NCI-H460 (cell line): ENCODE measurements around the gene PDCD1LG2. TPM values are rescaled to one million over a fixed set of nuclear protein-coding genes. Genes with fewer than 3 reads are reported as not detected.

ENCODE experiments used
- DNase-seq: peaks from one replicate; pipeline ENCODE4 v3.0.0-alpha.2; 2016; ENCODE audit warnings: low read depth; ENCODE audit errors: extremely low read depth
- total RNA-seq: library from RNA; depleted of rRNA; stranded (reverse); fragments of >200 nt; shearing (Covaris generic); gene quantifications from 2 replicates; pipeline ENCODE4 v1.2.3, GENCODE V29; 2014

The PDCD1LG2 gene
- total RNA-seq, 1 experiment from 2014 or later: 9.8 TPM

GRCh38 chr9:5529683-5530221 lies 19.4 kb downstream of the PDCD1LG2 start:
- DNase-seq: no peak

DNA sequence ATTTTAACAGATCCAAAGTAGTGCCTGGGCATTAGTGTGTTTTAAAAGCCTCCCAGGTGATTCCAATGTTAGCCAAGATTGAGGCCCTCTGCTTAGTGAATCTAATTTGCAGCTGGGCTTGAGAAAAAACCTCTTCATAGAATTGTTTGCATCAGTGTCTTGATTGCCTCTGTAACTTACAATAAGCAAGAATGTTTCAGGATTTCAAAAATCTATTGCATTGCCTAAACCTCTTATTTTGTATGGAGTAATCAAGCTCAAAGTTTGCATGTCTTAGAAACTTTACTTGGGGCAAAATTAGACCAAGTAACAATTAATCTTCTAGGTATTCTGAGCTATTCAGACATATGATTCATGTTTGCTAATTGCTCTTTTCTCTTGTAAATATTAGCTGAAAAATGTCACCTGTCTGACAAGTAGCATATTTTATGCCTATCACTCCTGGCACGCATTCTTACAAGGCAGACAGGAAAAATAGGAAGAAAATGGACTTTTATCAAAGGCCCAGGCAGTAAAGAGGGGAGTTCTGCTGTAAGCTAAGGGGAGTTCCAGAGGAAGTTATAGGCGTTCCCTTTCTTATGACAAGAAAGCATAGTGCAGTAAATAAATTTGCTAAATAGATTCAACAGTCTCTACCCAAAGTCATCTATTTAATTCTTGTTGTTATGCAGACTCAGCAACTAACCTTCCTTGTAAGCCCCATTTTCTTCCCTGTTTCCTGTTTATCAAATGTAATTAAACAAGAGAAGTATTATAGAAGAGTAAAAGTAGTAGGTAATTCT lies 21.0 kb downstream of the PDCD1LG2 start:
- DNase-seq: no peak

GRCh38 chr9:5532306-5532705 lies 22.0 kb downstream of the PDCD1LG2 start:
- DNase-seq: no peak

DNA sequence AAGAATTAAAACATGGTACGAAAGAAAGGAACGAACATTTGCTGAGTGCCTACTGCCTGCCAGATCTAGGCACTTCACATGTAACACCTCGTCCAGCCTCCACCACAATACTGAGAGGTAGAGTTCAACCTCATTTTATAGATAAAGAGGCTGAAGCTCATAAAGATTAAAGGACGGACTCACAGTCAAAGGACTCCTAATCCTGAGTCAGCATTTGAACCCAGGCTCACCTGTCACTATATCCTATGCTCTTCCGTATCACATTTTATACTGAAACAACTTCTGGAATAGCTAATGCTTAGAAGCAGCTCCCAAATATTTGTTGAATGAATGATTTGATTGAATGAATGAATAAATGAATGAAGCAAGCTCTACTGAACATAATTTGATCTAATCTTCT lies 22.5 kb downstream of the PDCD1LG2 start:
- DNase-seq: no peak

- no peak for DNase-seq
Measured at GRCh38 chr9:5536684-5537083, 26.4 kb downstream of the PDCD1LG2 start.

DNA sequence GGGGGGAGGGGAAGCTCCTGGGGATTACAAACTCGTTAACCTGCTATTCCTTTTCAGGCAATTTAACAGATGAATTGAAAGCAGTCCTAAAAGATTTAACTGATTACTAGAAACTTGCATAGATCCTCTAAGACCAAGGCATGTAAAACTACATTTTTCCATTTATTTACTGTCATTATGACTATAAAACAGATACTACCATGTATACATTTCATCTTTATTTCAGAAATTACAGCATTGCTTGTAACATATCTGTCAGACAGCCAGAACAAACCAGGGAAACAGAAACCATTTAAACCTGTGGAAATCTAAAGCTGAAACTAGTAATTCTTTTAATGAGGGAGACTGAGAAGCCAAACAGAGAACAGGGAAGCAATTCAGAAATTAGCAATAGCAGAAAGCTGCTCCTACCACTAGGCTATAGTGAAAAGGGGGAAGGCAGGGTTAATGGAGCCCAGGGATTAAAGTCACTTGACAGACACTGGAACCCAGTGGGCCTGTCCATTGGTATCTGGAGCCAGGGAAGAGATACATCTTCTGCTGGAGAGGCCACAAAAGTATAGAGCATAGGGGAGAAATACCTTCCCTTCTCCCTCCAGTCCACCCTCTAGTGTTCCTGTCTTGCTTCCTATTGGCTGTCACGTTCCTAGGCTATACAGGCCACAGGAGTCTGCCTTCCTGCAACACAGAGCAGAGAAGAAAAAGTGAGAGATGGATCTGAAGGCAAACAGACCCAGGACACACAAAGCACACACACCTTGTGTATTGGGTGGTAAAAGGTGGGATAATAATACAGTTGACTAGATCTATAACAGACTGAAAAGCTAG lies 33.8 kb downstream of the PDCD1LG2 start:
- DNase-seq: no peak

- no peak for DNase-seq
Measured at GRCh38 chr9:5549658-5550650, 39.6 kb downstream of the PDCD1LG2 start.

- no peak for DNase-seq
Measured at GRCh38 chr9:5551368-5552150, 41.2 kb downstream of the PDCD1LG2 start.

DNA sequence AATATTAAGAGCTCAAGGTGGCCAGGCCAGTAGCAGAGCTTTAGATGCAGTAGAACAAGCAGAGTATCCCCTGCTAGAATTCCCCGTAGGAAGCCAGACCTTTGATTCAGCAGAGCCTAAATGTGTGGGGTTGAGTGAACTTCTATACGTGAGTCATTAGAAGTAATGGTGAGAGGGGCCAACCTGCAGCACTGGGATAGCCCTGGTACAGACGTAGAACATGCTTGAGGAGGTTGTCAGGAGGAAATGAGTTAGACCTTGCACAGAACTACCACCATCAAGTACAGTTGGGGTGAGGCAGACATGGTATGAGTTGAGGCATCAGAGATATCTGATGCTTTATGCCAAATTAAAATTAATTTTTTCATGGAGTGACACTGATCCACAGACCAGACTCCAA lies 42.0 kb downstream of the PDCD1LG2 start:
- DNase-seq: no peak

DNA sequence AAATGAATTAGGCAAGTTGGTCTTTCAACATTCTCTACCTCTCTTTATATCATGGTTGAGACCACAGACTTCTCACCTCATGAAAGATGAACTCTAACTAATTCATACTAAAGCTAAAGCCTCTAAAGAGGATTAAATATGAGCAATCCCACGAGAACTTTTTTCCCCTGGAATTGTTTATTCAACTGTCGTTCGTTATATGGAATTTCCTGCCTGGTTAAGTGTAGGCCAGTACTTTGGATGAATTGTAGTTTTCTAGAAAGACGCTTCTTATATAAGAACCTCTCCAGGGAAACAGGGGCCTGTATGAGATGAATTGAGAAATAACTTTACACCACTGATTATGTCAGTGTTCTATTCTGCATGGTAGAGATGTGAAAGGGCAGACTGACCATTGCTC lies 42.9 kb downstream of the PDCD1LG2 start:
- no peak for DNase-seq

- DNase-seq: no peak
Measured at GRCh38 chr9:5554254-5554653, 43.9 kb downstream of the PDCD1LG2 start.

GRCh38 chr9:5556101-5556705 lies 45.9 kb downstream of the PDCD1LG2 start:
- no peak for DNase-seq

GRCh38 chr9:5557606-5558587 lies 47.6 kb downstream of the PDCD1LG2 start:
- no peak for DNase-seq

DNA sequence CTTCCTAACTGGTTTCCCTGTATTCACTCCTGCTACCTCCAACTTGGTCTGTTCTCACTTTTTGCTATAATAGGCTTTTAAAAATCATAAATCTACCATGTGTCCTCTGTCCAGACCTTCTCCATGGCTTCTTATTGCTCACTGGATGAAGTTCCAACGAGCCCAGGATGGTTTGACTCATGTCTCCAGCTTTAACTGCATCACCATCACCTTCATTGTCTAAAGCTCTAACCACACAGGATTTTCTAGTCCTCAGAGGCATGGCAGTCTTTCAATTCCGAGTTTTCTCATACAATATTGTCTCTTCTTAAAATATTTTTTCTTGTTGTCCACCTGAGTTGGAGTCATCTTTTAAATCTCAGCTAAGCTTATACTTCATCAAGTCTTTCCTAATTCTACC lies 49.3 kb downstream of the PDCD1LG2 start:
- no peak for DNase-seq

GRCh38 chr9:5560443-5561100 lies 50.2 kb downstream of the PDCD1LG2 start:
- no peak for DNase-seq

- no peak for DNase-seq
Measured at GRCh38 chr9:5561828-5562488, 51.6 kb downstream of the PDCD1LG2 start.

DNA sequence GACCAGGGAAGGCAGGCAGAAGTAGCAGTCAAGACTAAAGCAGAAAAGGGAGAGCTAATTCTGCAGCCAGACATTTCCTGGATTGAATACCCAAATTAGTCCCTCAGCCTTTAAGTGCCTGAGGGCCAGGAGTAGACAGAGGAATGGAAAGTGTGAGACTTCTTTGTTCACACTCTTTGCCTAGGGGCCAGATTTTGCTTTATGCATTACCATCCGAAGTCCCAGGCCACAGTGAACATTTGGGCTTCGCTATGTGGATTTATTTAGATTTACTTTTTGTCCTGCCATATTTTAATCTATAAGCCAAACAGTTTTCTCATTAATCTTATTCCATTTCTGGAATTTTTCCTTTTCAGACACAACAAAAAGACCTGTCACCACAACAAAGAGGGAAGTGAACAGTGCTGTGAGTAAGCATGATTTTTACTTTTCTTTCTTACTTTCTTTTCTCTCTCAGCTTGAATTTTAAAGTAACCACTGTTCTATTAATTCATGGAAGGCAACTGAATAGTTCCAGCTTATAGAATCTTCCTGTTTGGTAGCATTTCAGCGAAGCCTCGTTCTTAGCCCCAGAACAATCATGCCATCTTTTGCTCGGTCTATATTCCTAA lies 52.6 kb downstream of the PDCD1LG2 start:
- DNase-seq: no peak
